HG02759 (cell line): ENCODE data around the gene DRC7.
A peak's percentile ranks its signal among the peaks of the same experiment; 100 is the strongest.

Experiments
- ATAC-seq: cut with Tn5 transposase; IDR thresholded peaks from one replicate; pipeline ENCODE4 v1.9.1; 2021; ENCODE audit warnings: mild to moderate bottlenecking, moderate library complexity; ENCODE audit not compliant: unreplicated experiment

DRC7 gene

DNA sequence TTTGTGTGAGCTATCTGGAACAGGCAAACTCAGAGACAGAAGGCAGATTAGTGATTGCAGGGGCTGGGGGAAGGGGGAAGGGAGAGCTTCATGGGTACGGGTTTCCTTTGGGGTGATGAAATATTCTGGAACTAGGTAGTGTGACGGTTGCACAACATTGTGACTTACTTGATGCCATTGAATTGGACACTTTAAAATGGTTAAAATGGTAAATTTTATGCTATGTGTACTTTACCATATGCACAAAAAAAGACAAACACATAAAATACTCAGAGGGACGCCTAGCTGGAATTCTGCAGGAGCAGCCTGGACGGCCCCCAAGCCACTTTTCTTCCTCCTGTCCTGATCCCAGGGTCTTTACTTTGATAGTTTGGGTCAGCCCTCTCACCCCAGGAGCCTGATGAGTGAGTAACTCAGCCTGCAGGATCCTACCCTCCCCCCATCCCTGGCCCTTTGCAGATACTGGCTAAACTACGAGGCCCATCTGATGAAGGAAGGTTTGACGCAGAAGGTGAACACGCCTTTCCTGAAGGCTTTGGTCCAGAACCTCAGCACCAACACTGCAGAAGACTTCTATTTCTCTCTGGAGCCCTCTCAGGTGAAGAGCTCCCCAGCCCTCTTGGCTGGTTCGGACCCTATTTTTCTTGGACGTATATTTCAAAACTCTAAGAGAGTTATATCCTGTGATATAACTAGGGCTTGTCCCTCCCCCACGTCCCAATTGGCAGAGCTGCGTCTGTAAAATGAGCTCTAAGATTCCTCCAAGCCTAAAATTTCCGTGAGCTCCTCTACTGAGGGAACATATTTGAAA is 18.7 kb upstream of the DRC7 start:
- no peak for ATAC-seq

GRCh38 chr16:57676553-57677085 is 18.0 kb upstream of the DRC7 start:
- no peak for ATAC-seq

DNA sequence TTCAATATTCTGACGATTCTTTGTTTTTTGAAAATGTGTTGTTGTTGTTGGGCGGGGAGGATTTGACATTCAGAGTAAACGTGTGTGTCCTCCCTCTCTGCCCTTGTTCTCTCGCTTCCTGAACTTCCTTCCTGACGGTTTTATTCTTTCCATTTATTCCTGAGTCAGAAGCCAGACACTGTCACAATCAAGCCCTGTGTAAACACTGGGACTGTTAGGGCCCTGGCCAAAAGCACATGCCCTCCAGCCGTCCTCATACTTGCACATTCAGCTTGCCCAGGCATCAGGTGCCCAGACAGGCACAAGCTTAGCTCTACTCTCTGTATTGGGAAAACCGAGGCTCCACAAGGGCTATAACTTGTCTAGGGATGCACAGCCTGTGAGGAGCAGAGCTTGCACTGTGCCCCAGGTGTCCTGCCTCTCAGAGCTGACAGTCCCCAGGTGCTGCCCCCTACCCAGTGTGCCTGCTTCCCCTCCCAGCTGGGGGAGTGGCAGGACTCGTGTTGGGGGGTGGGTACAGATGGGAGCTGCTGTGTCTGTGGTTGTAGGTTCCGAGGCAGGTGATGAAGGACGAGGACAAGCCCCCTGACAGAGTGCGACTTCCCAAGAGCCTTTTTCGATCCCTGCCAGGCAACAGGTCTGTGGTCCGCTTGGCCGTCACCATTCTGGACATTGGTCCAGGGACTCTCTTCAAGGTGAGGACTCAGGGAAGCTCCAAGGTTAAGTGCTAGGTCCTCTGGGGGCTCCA is 16.8 kb upstream of the DRC7 start:
- ATAC-seq, result no peak

- ATAC-seq, result no peak
These were observed 15.6 kb upstream of the DRC7 start for GRCh38 chr16:57679016-57679415.

- no peak for ATAC-seq
These were observed 14.7 kb upstream of the DRC7 start for GRCh38 chr16:57679767-57680482.

DNA sequence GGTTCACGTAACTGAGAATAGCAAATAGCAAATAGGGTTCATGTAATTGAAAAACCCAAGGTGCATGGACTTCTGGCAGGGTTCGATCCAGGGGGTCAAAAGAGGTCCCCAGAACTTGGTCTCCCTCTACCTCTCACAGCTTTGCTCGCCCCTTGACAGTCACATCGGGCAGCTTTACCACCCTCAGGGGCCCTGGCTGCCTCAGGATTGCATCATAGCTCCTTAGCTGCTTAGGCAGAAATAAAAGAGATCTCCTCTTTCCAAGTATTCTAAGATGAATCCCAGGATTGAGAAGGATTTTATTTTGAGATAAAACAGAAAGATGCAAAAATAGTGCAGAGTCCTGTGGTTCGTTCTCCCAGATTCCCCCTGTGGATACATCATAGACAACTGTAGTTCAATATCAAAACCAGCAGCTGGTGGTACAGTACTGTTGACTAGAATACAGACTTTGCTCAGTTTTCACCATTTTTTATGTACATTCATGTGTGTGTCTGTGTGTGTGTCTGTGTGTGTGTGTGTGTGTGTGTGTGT is 13.7 kb upstream of the DRC7 start:
- ATAC-seq, result no peak

- no peak for ATAC-seq
These were observed 12.5 kb upstream of the DRC7 start for GRCh38 chr16:57681950-57682728.

DNA sequence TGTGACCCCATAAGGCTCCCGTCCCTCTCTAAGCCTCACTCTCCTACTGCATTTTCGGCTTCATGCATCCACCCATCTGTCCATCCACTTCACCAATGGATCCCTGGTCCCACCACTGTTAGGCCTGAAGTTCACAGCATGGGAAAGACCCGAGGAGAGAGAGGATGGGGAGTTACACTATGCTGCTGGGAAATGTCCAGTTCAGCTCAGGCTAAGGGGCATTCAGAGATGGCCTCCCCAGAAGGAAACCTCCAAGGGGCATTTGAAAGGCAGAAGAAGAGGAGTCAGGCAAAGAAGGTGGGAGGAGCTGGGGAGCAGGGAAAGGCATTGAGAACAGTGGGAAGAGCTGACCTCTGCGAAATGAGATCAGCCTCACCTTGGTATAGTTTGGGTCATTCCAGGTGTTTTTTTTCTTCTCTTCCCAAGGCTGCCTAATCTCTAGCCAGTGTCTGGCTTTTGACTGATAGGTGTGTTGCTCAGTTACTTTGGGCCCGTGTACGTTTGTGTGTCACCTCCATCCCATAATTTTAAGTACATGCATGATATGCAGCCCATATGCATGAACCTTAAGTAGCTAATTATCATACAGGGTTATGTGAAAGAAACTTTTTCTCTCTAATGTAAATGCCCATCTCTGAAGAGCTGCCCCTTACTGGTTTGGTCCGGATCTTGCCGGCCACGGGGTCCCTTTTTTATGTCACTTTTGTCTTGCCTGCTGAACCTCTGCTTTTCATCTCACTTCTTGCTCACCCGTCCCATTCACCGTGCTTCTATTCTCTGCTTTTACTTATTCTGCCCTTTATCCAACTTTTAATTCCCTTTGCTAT is 11.6 kb upstream of the DRC7 start:
- no peak for ATAC-seq

GRCh38 chr16:57683636-57684545 is 10.7 kb upstream of the DRC7 start:
- ATAC-seq, result no peak

GRCh38 chr16:57684626-57685358 is 9.8 kb upstream of the DRC7 start:
- ATAC-seq, result no peak

DNA sequence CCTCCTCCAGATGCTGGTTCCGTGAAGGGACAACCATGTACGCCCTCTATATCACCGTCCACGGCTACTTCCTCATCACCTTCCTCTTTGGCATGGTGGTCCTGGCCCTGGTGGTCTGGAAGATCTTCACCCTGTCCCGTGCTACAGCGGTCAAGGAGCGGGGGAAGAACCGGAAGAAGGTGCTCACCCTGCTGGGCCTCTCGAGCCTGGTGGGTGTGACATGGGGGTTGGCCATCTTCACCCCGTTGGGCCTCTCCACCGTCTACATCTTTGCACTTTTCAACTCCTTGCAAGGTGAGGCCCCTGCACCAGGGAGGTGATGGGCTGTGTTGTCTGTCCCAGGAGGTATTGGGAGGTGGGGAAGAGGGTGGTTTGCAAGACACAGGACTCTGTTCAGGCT is 9.0 kb upstream of the DRC7 start:
- no peak for ATAC-seq

- no peak for ATAC-seq
These were observed 8.0 kb upstream of the DRC7 start for GRCh38 chr16:57686577-57686976.

DNA sequence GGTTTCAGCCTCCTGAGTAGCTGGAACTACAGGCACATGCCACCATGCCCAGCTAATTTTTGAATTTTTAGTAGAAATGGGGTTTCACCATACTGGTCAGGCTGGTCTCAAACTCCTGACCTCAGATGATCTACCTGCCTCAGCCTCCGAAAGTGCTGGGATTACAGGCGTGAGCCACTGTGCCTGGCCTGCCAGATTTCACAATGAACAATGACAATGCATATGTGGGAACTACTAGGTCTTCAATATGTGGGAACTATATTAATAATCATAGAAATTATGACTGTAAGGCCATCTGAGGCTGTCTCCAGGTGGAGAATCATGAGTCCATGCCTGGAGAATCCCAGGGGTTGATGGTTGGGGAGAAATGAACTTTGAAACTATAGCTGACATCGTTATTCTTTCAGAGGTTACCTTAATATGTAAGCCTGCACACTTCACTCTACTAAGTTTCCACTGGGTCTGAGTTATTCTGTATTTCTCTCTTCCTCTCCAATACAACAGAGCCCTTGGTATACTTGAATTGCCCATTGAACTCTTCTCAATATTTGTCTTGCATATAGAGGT is 7.2 kb upstream of the DRC7 start:
- no peak for ATAC-seq

- no peak for ATAC-seq
These were observed 6.1 kb upstream of the DRC7 start for GRCh38 chr16:57688487-57688986.

- no peak for ATAC-seq
These were observed 5.4 kb upstream of the DRC7 start for GRCh38 chr16:57688987-57689761.

GRCh38 chr16:57689762-57690558 is 4.6 kb upstream of the DRC7 start:
- ATAC-seq, result peak; percentile 78
